B cell (primary cell): Measurements from ENCODE around the gene NIN. TPM values are rescaled to one million over a fixed set of nuclear protein-coding genes. Genes with fewer than 3 reads are reported as not detected.

Experiments
- ATAC-seq: fragments of 200-7000 bp; cut with Tn5 transposase; one replicate; pipeline ENCODE4 v1.10.0; 2021; ENCODE audit warnings: low read depth, mild to moderate bottlenecking, moderate number of reproducible peaks, moderate library complexity
- CTCF ChIA-PET: fragments of 350-600 bp; sonication (Branson Sonifier 250); formaldehyde crosslinking; loops from one replicate; lab custom pipeline; 2021; ENCODE audit warnings: antibody characterized with exemption, inconsistent platforms; lab: Charles Lee
- POLR2A ChIA-PET: fragments of 350-600 bp; sonication (Branson Sonifier 250); formaldehyde crosslinking; loops from one replicate; lab custom pipeline; 2021; ENCODE audit warnings: antibody characterized with exemption; lab: Charles Lee
- DNase-seq: peaks from one replicate; pipeline ENCODE4 v3.0.0; 2013
- H2AFZ ChIP-seq: 2 replicates; pipeline ENCODE4 v1.6.1; 2012; ENCODE audit warnings: mild to moderate bottlenecking, low read depth, low read length; ENCODE audit not compliant: insufficient read depth, poor library complexity, severe bottlenecking
- H3K27ac ChIP-seq, 2 donors: 1 replicate in 1 of 2; 2 replicates in 1 of 2; pipeline ENCODE4 v1.5.1; 2012 to 2013; ENCODE audit warnings: low read length in 2 of 2, mild to moderate bottlenecking in 2 of 2, moderate library complexity in 1 of 2
- H3K27me3 ChIP-seq, 4 experiments: fragments of 200-600 bp in 1 of 4; sonication (generic) in 1 of 4; replicated peaks in 1 of 4; 1 replicate in 2 of 4; 2 replicates in 2 of 4; pipeline versions ENCODE4 v1.6.1 to v1.7.0; 2013 to 2016; ENCODE audit warnings: low read length in 3 of 4, mild to moderate bottlenecking in 2 of 4, mixed read lengths in 1 of 4, moderate library complexity in 1 of 4; ENCODE audit not compliant: insufficient read depth in 4 of 4, control insufficient read depth in 3 of 4; ENCODE audit errors: control extremely low read depth in 1 of 4
- H3K36me3 ChIP-seq, 2 experiments: replicated peaks in 1 of 2; 1 replicate in 1 of 2; 2 replicates in 1 of 2; pipeline versions ENCODE4 v1.6.1 to v1.7.1; 2013; ENCODE audit warnings: low read length in 1 of 2; ENCODE audit not compliant: insufficient read depth in 2 of 2, control insufficient read depth in 1 of 2; ENCODE audit errors: control extremely low read depth in 1 of 2, extremely low read depth in 1 of 2
- H3K4me1 ChIP-seq, 2 donors: fragments of 200-600 bp in 1 of 2; sonication (generic) in 1 of 2; 1 replicate in 1 of 2; 2 replicates in 1 of 2; pipeline versions ENCODE4 v1.5.1 to v1.6.1; 2013 to 2017; ENCODE audit warnings: low read length in 2 of 2; ENCODE audit not compliant: control insufficient read depth in 2 of 2, insufficient read depth in 2 of 2
- H3K4me2 ChIP-seq: replicated peaks from 2 replicates; pipeline ENCODE3; 2012; ENCODE audit warnings: mild to moderate bottlenecking, low read depth, low read length; ENCODE audit not compliant: poor library complexity, severe bottlenecking
- H3K4me3 ChIP-seq, 5 experiments: fragments of 200-600 bp in 1 of 5; sonication (generic) in 1 of 5; 1 replicate in 3 of 5; 2 replicates in 2 of 5; pipeline versions ENCODE4 v1.5.1 to v1.7.0; 2011 to 2016; ENCODE audit warnings: low read length in 4 of 5, mild to moderate bottlenecking in 4 of 5, low read depth in 2 of 5, control low read depth in 1 of 5, moderate library complexity in 1 of 5; ENCODE audit not compliant: insufficient read depth in 1 of 5; ENCODE audit errors: control extremely low read depth in 1 of 5, extremely low read depth in 1 of 5
- H3K79me2 ChIP-seq: fragments of 200-600 bp; sonication (generic); one replicate; pipeline ENCODE4 v1.6.0; 2016; ENCODE audit warnings: low read length; ENCODE audit not compliant: control insufficient read depth, insufficient read depth
- H3K9ac ChIP-seq: fragments of 200-600 bp; sonication (generic); 2 replicates; pipeline ENCODE4 v1.6.1; 2017; ENCODE audit warnings: mild to moderate bottlenecking, low read length, moderate library complexity
- H3K9me3 ChIP-seq, 3 donors: one replicate each; pipeline versions ENCODE4 v1.6.1 to v1.7.1; 2013; ENCODE audit warnings: low read length in 2 of 3; ENCODE audit not compliant: control insufficient read depth in 2 of 3, insufficient read depth in 1 of 3; ENCODE audit errors: control extremely low read depth in 1 of 3
- H4K20me1 ChIP-seq: 2 replicates; pipeline ENCODE4 v1.6.0; 2012; ENCODE audit warnings: mild to moderate bottlenecking, low read length; ENCODE audit not compliant: insufficient read depth, control insufficient read depth, poor library complexity, severe bottlenecking
- H3K27ac Mint-ChIP-seq: one replicate; pipeline ENCODE4 v1.8.0; 2021; ENCODE audit warnings: mixed read lengths
- H3K27me3 Mint-ChIP-seq: one replicate; pipeline ENCODE4 v1.8.0; 2021; ENCODE audit warnings: mixed read lengths
- H3K4me1 Mint-ChIP-seq: one replicate; pipeline ENCODE4 v1.8.0; 2021; ENCODE audit warnings: mixed read lengths
- H3K4me3 Mint-ChIP-seq: one replicate; pipeline ENCODE4 v1.8.0; 2021; ENCODE audit warnings: mixed read lengths
- H3K9me3 Mint-ChIP-seq: one replicate; pipeline ENCODE4 v1.8.0; 2022; ENCODE audit warnings: mixed read lengths; ENCODE audit not compliant: insufficient read depth
- EZH2 ChIP-seq: IDR thresholded peaks from 2 replicates; pipeline ENCODE4 v1.6.1; 2012; ENCODE audit warnings: borderline replicate concordance, low read depth, mild to moderate bottlenecking, moderate library complexity, low read length; ENCODE audit not compliant: insufficient read depth, poor library complexity, severe bottlenecking
- WGBS: methylation state at CpG from one replicate; pipeline ENCODE4 v1.1.5; 2013; ENCODE audit warnings: missing lambda C conversion rate; ENCODE audit not compliant: insufficient coverage; 5-methylcytosine and 5-hydroxymethylcytosine counted together
- intact Hi-C: fragments of 100-400 bp; cut with micrococcal nuclease; formaldehyde crosslinking; loops from one replicate; pipeline ENCODE4 v1.10.0; 2022
- polyA plus RNA-seq: library from polyadenylated mRNA; depleted of rRNA; stranded (reverse); fragments of >200 nt; gene quantifications from 2 replicates; pipeline ENCODE4 v1.2.3, GENCODE V29; 2012
- total RNA-seq, 2 donors: library from RNA; stranded (reverse); fragments of 120-200 nt in 1 of 2; gene quantifications; 1 replicate in 1 of 2; 2 replicates in 1 of 2; pipeline versions ENCODE4 v1.2.3 to v1.2.4, GENCODE V29; 2013 to 2022
- TF ChIP-seq, protein P1 (sequence below): fragments of 200-600 bp; IDR thresholded peaks from one replicate; pipeline ENCODE4 v1.8.0; 2022; ENCODE audit warnings: antibody characterized with exemption, mild to moderate bottlenecking

The NIN gene
- total and polyA plus RNA-seq, 2 donors (not counting 1 experiment from before 2014, with no cell fraction given) = 25.4 to 219 TPM

DNA sequence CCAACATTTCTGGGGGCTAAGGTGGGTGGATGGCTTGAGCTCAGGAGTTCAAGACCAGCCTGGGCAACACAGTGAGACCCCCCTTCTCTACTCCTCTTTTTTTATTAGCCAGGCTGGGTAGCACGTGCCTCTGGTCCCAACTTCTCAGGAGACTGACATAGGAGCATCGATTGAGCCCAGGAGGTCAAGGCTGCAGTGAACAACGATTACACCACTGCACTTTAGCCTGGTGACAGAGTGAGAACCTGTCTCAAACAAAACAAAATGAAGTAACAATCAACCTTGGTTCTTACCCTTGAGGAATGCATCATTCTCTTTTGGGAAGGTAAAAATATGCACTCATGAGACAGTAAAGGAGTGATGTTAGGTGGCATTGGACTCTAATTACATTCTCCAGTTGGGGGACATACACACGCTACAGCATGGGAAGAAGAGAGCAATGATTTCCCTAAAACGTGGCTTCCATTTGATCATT, 3.9 kb upstream of the NIN start:
- no peaks in the 10 kb centered on the region for H3K27me3 ChIP-seq
- peaks cover 17% of the 10 kb centered on the region for H3K79me2 ChIP-seq
- CTCF ChIA-PET = interaction anchor here (1.2 kb wide), 1 partner anchor 25 kb away, joined by 7 read pairs; no protein-coding TSS in a partner anchor
- peak overlapping the region; percentile 68 for H3K4me2 ChIP-seq
- H3K4me1 ChIP-seq = peaks cover 36 to 37% of the 10 kb centered on the region in 2 donors
- H3K4me3 Mint-ChIP-seq = peak overlapping the region; percentile 55
- H3K36me3 ChIP-seq = no peaks in the 10 kb centered on the region
- POLR2A ChIA-PET = no interaction called here
- H3K4me1 Mint-ChIP-seq = peaks cover 52% of the 10 kb centered on the region
- no peaks in the 10 kb centered on the region for H3K27me3 Mint-ChIP-seq
- TF ChIP-seq EZH2 = no peak
- TF ChIP-seq, protein P1, sequence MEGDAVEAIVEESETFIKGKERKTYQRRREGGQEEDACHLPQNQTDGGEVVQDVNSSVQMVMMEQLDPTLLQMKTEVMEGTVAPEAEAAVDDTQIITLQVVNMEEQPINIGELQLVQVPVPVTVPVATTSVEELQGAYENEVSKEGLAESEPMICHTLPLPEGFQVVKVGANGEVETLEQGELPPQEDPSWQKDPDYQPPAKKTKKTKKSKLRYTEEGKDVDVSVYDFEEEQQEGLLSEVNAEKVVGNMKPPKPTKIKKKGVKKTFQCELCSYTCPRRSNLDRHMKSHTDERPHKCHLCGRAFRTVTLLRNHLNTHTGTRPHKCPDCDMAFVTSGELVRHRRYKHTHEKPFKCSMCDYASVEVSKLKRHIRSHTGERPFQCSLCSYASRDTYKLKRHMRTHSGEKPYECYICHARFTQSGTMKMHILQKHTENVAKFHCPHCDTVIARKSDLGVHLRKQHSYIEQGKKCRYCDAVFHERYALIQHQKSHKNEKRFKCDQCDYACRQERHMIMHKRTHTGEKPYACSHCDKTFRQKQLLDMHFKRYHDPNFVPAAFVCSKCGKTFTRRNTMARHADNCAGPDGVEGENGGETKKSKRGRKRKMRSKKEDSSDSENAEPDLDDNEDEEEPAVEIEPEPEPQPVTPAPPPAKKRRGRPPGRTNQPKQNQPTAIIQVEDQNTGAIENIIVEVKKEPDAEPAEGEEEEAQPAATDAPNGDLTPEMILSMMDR = no peak
- no peak for ATAC-seq
- H2AFZ ChIP-seq = no peak overlapping the region
- peak overlapping the region; percentile 1 for H3K9ac ChIP-seq
- intact Hi-C loops = loop anchor here (1.0 to 5.0 kb wide), 2 partner anchors 25 to 168 kb away; partner anchors contain the start of gene SAV1
- peak overlapping the region; percentile 87 for H3K27ac Mint-ChIP-seq
- DNase-seq = no peak
- H3K27ac ChIP-seq = peak overlapping the region; percentile 22 to 58
- H3K9me3 Mint-ChIP-seq = no peaks in the 10 kb centered on the region
- no peaks in the 10 kb centered on the region for H3K9me3 ChIP-seq
- H3K4me3 ChIP-seq = peak overlapping the region in 2 of 5 experiments; percentile 22 to 36
- 95% methylated on average over 4 of the region's 5 CpGs for WGBS
- no peaks in the 10 kb centered on the region for H4K20me1 ChIP-seq

DNA sequence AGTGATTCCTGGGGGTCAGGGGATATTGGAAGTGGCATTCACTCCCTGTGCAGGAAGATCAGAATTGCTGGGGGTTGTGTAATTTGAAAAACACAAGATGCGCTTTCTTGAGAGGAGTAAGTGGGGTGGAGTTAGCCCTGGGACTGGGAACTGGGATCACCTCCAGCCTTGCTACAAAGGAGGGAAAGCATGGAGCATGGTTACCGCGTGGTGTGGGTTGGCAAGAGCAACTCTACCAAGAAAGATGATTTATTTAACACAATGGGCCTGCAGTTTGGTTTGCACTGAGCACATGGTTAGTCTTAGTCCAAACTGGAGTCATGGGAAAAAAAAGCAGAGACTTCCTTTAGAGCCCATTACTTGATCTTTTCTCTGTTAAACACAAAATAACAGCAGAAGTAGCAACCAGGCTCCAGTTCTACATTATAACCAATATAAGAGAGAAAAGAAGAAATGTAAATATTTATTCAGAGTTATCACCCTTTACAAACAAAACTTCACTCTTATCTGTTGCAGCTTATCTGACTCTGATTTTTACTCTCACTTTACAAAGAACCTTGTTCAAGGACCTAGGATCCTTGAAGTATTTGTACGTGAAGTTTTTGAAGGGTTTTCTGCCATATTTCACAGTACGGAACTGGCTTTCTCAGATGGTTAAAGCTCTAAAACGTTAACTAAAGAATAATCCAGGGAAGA, 2.1 kb upstream of the NIN start:
- Mint-ChIP-seq H3K4me3 (peak overlapping the region; percentile 68), H3K4me1 (peaks cover 58% of the 10 kb centered on the region), H3K27ac (peak overlapping the region; percentile 71), H3K27me3 (no peaks in the 10 kb centered on the region), H3K9me3 (no peaks in the 10 kb centered on the region)
- Histone ChIP-seq H3K27ac (no peak overlapping the region), H3K4me2 (no peak overlapping the region), H3K4me1 (peaks cover 44 to 46% of the 10 kb centered on the region in 2 donors), H4K20me1 (no peaks in the 10 kb centered on the region), H2AFZ (no peak overlapping the region), H3K9me3 (no peaks in the 10 kb centered on the region), H3K79me2 (peaks cover 34% of the 10 kb centered on the region), H3K4me3 (no peak overlapping the region), H3K36me3 (no peaks in the 10 kb centered on the region), H3K27me3 (no peaks in the 10 kb centered on the region), H3K9ac (no peak overlapping the region)
- intact Hi-C loops = loop anchor here (5.0 kb wide), 1 partner anchor 166 kb away; the partner anchor contains the start of gene SAV1
- ATAC-seq (no peak), DNase-seq (no peak)
- 89% methylated on average over 1 of the region's 6 CpGs for WGBS
- POLR2A ChIA-PET = no interaction called here
- no peak for TF ChIP-seq EZH2
- TF ChIP-seq, protein P1 = no peak
- CTCF ChIA-PET = interaction anchor here (0.6 kb wide), 1 partner anchor 40 kb away, joined by 4 read pairs; no protein-coding TSS in a partner anchor
